ENCODE measurements around the gene MATN1. TPM values are rescaled to one million over a fixed set of nuclear protein-coding genes. Genes with fewer than 3 reads are reported as not detected.
"Not testable (repeated sequence)": the region's sequence is repeated elsewhere in the genome, so short reads cannot be mapped to it uniquely, and the experiment has no call there.

MATN1 gene
- total RNA-seq, 1 experiment from 2014 or later = 0.06 TPM

GRCh38 chr1:30697571-30698376, 25.6 kb downstream of the MATN1 start:
- DNase-seq (ENCODE audit: low read depth) = peak; percentile 85

GRCh38 chr1:30696831-30697230, 26.6 kb downstream of the MATN1 start:
- no peak for DNase-seq (ENCODE audit: low read depth)

- no peak for DNase-seq (ENCODE audit: low read depth)
Measured at GRCh38 chr1:30695439-30695841, 27.9 kb downstream of the MATN1 start.

- no peak for DNase-seq (ENCODE audit: low read depth)
Measured at GRCh38 chr1:30694280-30695175, 28.9 kb downstream of the MATN1 start.

GRCh38 chr1:30693822-30694221, 29.6 kb downstream of the MATN1 start:
- DNase-seq (ENCODE audit: low read depth) = no peak

DNA sequence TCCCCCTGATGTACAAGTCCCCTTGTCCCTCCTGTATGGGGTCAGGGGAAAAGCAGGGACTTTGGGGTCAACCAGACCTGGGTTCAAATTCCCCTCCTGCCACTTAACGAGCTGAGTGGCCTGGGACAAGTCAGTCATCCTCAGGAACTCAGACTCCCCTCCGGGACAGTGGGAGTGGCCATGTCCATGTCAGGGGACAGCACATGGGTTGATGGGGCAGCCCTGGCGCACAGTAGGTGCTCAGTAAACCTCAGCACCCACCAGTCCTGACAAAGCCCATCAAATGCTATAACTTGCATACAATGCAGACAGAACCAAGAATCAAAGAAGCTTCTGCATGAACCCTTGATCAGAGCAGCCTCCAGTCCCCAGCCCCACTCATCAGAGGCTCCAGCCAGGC, 30.0 kb downstream of the MATN1 start:
- no peak for DNase-seq (ENCODE audit: low read depth)

DNA sequence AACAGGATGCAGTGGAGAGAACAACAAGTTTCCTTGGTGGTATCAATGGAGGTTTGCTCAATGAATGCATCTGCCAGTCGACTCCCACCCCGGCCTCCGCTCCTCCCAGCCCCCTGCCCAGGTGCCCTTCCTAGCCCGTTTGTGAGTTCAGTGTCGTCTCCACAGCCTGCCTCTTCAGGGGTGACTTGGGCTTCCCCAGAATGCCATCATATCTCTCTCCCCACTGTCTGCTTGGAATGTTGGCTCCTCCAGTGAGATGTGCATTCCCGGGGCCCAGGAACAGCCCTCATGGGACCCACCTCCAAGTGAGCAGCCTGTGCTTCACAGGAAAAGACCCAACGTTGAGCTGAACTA, 30.5 kb downstream of the MATN1 start:
- DNase-seq (ENCODE audit: low read depth) = no peak

- DNase-seq (ENCODE audit: low read depth) = no peak
Measured at GRCh38 chr1:30692201-30692947, 31.0 kb downstream of the MATN1 start.

GRCh38 chr1:30691480-30691879, 31.9 kb downstream of the MATN1 start:
- DNase-seq (ENCODE audit: low read depth) = no peak

DNA sequence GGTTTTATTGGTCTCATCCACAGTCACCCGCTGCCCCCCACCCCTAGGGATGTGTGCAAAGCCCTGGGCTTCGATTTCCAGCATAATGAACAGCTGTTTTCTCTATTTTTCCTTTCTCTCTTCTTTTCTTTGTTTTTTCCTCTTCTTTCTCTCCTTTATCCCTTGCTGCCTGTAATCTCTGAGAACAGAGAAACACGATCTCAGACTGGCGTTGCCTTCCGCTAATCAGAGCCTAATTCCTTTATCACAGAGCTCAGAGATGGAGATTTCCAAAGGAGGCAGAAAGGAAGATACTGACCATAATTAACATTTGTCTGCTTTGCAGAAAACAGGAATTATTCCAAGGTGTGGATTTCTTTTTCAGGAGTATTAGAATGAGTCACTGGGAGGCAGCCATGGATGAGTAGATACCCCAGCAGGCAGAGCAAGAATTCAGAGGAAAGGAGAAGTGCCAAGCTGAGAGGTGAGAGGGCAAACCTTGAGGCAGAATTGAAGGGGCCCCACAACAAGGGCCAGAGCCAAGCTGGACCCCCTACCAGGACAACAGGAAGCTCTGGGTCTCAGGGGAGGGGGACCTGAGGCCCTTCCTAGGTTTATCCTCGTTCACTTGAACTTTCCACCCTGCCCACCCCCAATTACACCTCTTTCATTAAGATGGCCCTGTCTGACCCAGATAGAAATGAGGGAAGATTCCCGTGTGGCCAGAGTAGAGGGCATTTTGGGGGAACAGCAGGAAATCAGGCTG, 33.3 kb downstream of the MATN1 start:
- DNase-seq (ENCODE audit: low read depth) = no peak

DNA sequence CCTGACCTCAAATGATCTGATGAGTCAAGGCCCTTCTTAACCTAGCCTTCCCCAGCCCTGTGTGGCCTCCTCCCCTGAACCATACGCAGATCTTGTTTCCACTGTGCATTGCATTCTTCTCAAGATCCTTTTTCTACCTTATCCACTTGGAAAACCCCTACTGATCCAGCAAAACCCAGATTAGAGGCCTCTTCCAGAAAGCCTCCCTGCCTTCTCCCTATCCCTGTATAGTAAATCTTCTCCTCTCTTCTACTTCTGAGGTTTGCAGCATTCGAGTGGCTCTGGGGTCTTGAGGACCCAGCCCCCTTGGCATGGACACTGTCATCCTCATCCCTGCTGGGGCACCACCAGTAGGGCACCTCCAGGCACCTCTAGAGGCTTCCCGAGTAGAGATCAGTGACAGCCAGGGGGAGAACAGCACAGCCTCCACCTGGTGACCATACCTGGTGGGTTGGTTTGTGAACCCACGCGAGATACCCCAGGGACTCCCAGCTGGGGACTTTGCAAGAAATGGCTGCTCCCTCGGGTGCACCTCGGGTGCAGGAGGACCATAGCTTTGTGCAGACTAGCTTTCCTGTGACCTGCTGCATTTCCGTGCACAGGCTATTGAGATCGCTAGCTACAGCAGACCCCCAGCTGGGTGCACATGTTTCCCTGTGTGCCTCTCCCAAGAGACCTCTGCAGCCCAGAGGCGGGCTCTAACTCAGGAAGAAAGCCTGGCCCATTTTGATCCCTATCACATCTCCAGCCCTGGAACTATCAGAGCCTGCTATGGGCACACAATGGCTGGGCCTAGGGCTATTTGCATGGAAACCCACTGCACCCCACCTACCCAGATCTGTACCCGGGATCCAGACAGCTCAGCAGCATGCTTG, 34.2 kb downstream of the MATN1 start:
- DNase-seq (ENCODE audit: low read depth) = no peak

GRCh38 chr1:30688516-30688915, 34.9 kb downstream of the MATN1 start:
- DNase-seq (ENCODE audit: low read depth) = not testable (repeated sequence)

DNA sequence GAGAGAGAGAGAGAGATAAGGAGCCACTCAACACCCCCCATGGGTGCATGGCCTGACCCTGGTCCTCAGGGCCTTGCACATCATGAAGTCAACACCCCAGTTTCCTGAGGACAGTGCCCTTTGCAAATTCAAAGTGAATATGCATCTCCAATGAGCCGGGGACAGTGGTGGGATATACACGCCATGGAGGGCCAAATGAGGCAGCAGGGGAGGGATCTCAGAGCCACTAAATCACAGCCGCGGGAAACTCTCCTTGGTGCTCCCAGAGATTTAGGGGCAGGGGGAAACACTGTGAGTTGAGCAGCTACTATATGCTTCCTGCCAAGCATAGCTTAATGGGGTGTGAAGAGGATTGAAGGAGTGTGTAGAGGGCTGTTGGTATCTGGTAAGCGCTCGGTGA, 35.5 kb downstream of the MATN1 start:
- DNase-seq (ENCODE audit: low read depth) = no peak

DNA sequence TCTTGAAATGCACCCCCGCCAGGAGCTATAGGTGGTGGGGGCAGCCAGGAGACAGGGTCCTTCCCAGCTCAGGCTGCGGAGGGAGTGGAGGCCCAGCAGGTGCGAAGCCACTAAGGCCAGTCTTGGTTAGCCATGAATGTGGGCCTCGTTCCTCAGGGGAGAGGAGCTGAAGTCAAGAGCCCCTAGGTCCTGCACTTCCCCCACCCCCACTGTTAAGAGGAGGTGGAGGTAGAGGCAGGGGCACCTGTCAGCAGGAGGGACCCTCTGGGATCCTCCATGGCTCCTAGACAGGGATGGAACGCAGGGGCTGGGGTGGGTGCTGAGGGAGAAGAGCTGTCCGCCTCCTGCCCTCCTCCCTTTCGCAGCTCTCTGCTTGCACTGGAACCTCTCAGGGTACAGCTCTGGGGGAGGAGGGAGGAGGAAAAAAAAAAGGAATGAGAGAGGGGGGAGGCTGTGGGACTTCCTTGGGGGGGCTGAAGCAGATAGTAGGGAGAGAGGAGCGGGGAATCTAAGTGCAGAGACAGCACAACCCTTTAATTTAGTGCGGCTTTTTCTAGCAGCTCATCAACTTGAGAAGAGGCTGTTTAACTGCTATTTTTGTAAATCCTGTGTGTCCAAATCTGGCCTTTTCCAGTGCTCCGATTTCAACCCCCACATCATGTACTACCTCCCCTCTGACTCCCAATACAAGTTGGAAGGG, 37.0 kb downstream of the MATN1 start:
- no peak for DNase-seq (ENCODE audit: low read depth)

DNA sequence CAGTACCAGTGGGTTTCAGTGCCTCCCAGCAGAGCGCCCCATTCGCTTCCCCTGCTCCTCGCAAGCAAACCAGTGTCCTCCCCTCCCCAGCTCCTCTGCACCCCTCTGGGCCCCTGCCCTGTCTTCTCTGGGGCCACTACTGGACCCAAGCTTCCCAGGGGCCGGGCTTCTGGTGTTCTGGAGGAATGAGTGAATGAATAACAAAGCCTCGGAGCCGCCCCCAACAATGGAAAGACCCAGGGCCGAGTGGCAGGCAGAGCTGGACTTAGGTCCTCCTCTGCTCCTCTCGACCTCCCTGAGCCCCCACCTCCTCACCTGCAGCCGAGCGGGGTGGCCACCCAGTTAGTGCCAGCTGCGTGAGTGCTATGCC, 37.6 kb downstream of the MATN1 start:
- no peak for DNase-seq (ENCODE audit: low read depth)

DNA sequence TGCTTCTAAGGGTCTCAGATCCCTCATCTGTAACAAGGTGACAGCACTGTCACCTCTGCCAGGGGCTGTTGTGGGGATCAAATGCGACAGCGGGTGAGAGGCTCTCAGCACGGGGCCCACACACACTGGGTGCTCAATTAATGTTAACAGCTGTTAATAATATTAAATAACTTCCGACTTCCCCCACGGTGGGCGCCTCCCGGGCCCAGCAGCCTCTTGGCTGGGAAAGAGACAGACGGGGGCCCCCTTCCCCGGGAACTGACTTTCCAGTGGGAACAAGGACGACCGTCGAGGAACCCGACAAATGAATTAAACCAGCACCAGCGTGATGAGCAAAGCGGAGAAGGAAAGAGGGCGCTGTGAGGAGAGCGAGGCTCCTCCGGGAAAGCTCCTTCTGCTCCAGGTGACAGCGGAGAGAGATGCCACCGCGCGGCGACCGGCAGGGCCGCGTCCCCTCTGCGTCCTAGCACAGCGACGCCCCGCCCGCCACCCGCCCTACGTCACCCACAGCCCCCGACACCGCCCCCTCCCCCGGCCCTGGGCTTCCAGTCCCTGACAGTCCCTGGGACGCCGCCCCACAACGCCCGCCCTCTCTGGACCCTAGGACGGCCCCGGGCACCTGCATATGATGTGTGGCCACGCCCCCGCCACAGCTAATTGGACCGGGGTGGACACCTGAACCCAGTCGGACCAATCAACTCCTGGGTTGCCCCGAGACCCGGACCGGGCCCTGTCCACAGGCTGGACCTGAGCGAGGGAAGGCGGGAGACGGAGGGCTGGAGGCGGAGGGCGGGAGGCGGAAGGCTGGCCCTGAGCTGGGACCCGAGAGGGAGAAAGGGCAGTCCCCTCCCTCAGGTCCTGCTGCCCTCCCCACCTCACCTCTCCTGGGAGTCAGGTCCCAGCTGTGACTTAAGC, 38.2 kb downstream of the MATN1 start:
- DNase-seq (ENCODE audit: low read depth) = no peak

DNA sequence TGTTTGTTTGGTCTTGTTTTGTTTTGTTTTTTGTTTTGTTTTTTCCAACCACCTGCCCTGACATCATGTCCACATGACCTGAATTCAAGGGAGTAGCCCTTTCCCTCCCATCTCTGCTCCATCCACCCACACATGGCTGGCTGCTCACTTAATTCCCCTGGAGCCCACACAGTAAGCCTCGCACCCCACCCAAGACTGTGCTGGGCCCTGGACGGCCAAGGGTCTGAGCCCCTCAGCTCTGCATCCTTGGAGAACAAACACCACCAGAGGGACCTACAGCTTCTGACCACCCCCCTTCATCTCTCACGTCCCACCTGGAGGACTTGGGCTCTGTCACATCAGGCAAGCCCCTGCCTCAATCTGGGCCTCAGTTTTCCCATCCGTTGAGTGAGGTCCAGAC, 39.1 kb downstream of the MATN1 start:
- no peak for DNase-seq (ENCODE audit: low read depth)

GRCh38 chr1:30683699-30684098, 39.7 kb downstream of the MATN1 start:
- DNase-seq (ENCODE audit: low read depth) = no peak

All from Daoy (cell line).